Activated CD8-positive, alpha-beta memory T cell treated with anti-CD3 and anti-CD28 coated beads for 4 hours (primary cell): Measurements from ENCODE around the gene NPPB.

ENCODE experiments used
- DNase-seq, 2 donors: peaks; one replicate each; pipeline ENCODE4 v3.0.0-alpha.2; 2020; ENCODE audit warnings: low read depth in 2 of 2

The NPPB gene

DNA sequence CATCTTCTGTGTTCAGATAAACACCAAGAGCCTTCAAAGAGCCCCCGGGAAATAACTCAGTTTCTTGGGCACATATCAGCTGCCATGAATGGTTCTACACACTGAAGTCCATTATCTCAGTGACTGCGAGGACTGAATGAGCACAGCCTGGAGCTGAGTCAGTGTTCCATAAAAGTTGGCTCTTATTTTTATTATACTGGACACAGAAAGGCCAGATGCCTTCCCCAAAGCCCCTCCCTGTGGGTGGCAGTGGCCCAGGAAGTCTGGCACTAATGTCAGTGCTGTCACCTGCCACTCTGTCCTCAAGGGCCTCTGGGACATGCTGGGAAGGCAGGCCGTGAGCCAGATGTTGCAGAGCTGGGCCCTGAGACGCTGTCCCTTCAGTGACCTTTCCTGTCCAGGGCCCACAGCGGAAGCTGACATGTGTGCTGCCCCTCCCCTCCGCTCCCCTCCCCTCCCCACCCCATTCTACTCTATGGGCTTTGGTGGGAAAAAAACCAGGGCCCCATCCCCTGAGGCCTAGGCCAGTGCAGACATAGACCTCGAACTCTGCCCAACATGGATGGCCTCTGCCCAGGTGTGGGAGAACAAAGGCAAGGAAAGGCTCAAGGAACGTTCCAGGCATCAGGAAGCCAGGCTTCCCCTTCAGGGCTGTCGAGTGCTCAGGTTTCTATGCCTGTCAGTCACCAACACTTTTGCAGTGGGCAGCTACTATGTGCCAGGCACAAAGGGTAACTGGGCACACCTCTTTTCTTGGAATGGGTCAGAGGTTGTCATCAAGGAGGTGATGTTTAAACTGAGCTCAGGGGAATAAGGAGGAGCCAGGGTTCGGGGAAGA, 22.4 kb upstream of the NPPB start:
- DNase-seq = no peak

DNA sequence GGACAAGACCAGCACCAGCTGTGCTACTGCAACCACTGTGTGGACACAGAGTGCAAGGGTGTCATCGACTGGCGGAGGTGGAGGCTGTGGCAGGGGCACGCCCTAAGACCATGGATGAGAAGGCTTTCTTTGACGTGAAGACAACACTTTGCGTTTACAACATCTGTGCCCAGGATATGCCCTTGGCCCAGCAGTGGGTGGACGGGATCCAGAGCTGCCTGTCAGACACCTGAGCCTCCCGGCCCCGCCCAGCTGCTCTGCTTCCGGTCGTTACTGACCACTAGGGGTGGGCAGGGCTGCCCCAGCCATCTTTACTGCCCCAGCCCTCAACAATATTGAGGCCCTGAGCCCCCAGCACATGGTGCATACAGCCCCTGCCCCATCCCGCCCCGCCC, 21.4 kb upstream of the NPPB start:
- DNase-seq = no peak

GRCh38 chr1:11879311-11880180, 20.8 kb upstream of the NPPB start:
- DNase-seq = no peak

DNA sequence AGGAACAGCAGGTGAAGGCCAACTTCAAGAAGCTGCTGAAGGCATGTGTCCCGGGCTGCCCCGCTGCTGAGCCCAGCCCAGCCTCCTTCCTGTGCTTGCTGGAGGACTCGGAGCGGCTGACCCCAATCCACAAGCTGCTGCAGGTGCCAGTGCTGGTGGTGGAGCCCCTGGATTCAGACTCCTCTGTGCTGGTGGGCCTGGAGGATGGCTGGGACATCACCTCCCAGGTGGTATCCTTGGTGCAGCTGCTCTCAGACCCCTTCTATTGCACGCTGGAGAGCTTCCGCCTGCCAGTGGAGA, 20.1 kb upstream of the NPPB start:
- no peak for DNase-seq

GRCh38 chr1:11878081-11878890, 19.5 kb upstream of the NPPB start:
- DNase-seq = no peak

DNA sequence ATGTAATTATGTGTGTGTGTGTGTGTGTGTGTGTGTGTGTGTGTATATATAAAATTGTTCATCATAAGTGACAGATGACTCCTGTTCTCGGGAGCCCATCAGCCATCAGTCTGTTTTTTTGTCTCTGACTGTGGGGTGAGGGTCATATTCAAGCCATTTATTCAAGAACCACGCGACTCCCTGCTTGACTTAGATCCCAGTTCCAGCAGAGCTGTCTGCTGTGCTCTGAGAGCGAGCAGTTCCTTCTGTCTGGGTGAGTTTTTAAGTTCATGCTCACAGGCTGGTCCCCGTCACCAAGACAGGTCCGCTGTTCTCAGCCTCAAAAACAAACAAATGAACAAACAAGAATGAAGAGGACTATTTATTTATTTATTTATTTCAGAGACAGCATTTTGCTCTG, 18.3 kb upstream of the NPPB start:
- DNase-seq = no peak

GRCh38 chr1:11875094-11875493, 16.3 kb upstream of the NPPB start:
- no peak for DNase-seq

DNA sequence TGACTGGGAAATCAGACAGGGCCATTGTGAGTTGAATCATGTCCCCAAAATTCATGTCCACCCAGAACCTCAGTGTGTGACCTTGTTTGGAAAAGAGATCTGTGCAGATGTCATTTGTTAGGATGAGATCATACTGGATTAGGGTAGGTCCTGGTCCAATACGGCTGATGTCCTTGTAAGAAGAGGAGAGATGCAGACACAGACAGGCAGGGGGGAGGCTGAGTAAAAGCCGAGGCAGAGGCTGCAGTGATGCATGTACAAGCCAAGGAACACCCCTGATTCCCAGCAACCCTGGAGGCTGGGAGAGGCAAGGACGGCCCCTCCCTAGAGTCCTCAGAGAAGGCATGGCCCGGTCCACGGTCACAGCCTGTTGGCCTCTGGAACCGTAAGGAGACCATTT, 15.9 kb upstream of the NPPB start:
- DNase-seq = no peak

DNA sequence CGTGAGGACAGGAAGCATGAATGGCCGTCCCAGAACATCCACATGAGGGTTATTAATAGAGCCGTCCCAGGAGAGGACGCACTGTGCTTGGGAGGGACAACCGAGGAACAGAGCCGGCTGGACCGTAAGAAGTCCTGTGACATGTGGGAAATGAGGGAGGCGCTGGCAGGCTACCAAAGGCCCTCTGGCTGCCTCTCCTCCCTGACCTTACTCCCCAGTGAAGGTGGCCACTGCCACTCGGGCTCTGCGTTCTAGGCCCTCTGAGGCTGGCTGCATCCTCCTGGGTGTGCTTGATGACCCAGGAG, 15.5 kb upstream of the NPPB start:
- no peak for DNase-seq

DNA sequence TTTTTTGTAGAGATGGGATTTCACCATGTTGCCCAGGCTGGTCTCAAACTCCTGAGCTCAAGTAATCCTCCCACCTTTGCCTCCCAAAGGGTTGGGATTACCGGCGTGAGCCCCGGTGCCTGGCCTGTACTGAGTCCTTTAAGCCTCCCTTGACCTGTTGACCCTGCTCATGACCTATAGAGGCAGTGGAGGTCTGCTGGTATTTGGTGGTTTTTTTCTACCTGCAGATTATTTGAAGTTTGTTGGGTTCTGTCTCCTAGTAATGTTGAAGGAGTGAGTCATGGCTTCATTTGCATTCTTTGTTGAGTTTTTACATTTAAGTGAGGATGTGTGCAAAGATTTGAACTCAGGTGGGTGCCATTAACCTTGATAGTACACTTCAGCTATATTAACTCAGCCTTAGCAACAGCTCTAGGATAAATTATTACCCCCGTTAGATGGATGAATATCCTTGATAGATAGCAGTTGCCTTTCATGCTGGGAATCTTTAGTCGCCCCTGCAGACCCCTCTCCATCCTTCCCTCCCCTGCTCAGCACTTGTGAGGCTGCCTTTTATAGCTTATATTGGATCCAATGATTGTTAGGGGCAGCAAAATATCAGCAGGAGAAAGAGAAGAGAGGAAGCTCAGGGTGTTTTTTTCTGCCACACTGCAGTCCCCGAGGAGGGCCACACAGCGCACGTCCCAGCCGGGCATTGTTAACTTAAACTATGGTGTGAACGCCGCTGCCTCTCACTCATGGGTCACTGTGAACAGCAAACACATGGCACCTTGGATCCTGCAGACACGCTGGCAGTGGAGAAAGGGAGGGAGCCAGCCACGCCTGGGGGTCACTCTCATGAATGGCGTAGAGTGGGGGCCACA, 14.9 kb upstream of the NPPB start:
- DNase-seq = no peak

DNA sequence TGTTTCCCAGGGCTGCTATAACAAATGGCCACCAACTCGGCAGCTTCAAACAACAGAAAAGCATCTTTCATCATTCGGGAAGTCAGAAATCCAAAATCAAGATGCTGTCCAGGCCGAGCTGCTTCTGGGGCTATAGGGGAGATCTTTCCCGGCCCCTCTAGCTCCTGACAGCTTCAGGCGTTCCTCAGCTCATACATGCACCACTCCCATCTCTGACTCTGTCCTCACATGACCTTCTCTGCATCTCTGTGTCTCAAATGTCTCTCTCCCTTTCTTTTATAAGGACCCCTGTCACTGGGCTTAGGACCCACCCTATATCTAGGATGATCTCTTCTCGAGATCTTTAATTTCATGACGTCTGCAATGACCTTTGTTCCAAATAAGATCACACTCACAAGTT, 13.8 kb upstream of the NPPB start:
- no peak for DNase-seq

- DNase-seq = no peak
Observed at GRCh38 chr1:11869650-11870207, 11.0 kb upstream of the NPPB start.

- no peak for DNase-seq
Observed at GRCh38 chr1:11869104-11869503, 10.4 kb upstream of the NPPB start.

GRCh38 chr1:11868331-11868980, 9.7 kb upstream of the NPPB start:
- DNase-seq = no peak

DNA sequence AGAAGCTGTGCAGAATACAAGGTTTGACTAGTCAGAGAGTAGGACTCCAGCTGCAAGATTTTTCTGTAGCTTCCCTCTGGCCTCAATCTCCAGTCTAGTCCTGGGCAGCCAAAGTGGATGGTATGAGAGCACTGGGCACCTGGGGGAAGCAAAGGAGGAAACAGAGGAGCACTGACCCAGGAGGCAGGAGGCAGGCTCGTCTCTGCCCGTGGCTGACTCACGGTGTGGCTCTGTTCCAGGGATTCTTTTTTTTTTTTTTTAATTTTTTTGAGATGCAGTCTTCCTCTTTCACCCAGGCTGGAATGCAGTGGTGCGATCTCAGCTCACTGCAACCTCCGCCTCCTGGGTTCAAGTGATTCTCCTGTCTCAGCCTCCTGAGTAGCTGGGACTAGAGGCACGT, 4.1 kb upstream of the NPPB start:
- DNase-seq = no peak

DNA sequence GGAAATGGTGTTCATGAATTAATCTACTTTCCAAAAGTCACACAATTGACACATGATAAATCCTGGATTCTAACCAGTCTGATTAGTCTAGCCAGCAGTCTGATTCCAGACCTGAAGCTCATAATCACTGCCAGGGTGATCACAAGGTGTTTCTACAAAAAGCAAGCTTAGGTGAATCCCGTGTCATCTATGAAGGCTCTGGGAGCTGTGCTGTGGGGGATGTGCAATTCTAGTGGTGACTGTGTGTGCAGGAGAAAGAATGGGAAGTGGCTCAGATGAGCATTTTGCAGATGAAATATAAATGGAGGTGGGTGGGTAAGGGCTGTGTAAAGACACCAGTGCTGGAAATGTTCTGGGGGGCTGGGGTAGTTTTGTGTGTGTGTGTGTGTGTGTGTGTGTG, 1.8 kb upstream of the NPPB start:
- DNase-seq = no peak

DNA sequence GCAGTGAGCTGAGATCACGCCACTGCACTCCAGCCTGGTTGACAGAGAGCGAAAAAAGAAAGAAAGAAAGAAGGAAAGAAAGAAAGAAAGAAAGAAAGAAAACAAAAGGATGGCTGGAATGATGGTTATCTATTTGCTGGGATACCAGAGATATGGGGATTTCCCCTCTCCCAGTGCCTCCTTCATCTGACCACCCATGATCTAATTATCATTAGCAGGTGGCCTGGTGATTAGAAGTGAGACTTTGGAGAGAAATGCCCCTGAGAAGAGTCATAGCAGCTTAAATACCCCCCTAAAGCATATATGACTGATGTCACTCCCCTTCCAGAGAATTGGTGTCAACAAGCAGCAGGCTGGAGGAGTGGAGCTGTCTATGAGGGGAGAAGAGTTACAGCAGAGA, 1.3 kb upstream of the NPPB start:
- DNase-seq = no peak

- peak; percentile 21 to 26 for DNase-seq
Observed at GRCh38 chr1:11858968-11859871, 475 bp upstream of the NPPB start.

GRCh38 chr1:11858158-11858557, 587 bp downstream of the NPPB start:
- DNase-seq = no peak
